Transverse colon (tissue), 4 donors: ENCODE measurements around the gene LENG1. TPM values are rescaled to one million over a fixed set of nuclear protein-coding genes. Genes with fewer than 3 reads are reported as not detected.

Experiments used
- DNase-seq: peaks from one replicate; pipeline ENCODE4 v3.0.0-alpha.2; 2019
- H3K27ac ChIP-seq, 4 donors: fragments of 200-600 bp; sonication (generic); 2 replicates each; pipeline ENCODE4 v1.5.1; 2016 to 2018; ENCODE audit warnings: inconsistent platforms in 4 of 4
- H3K27me3 ChIP-seq: fragments of 200-600 bp; sonication (generic); 2 replicates; pipeline ENCODE4 v1.5.1; 2017; ENCODE audit warnings: inconsistent platforms
- H3K36me3 ChIP-seq, 4 donors: fragments of 200-600 bp; sonication (generic); 2 replicates each; pipeline ENCODE4 v1.5.1; 2017 to 2019; ENCODE audit warnings: inconsistent platforms in 4 of 4
- H3K4me1 ChIP-seq, 4 donors: fragments of 200-600 bp; sonication (generic); 2 replicates each; pipeline ENCODE4 v1.5.1; 2017 to 2020; ENCODE audit warnings: inconsistent platforms in 4 of 4
- H3K4me3 ChIP-seq, 4 donors: fragments of 200-600 bp; sonication (generic); 1 replicate in 1 of 4; 2 replicates in 3 of 4; pipeline versions ENCODE4 v1.5.1 to v1.6.1; 2017 to 2019; ENCODE audit warnings: inconsistent platforms in 4 of 4
- H3K9me3 ChIP-seq, 2 donors: fragments of 200-600 bp; sonication (generic); 2 replicates each; pipeline ENCODE4 v1.5.1; 2017 to 2019; ENCODE audit warnings: inconsistent platforms in 2 of 2
- EP300 ChIP-seq: sonication (generic); formaldehyde crosslinking; IDR thresholded peaks from one replicate; pipeline ENCODE4 v1.6.1; 2017; ENCODE audit warnings: antibody characterized with exemption, low read depth
- POLR2A ChIP-seq: fragments of 450-650 bp; IDR thresholded peaks from one replicate; pipeline ENCODE4 v1.6.1; 2016; ENCODE audit warnings: antibody characterized with exemption, mild to moderate bottlenecking, moderate library complexity
- POLR2AphosphoS5 ChIP-seq, 3 donors: sonication (generic); formaldehyde crosslinking; IDR thresholded peaks; one replicate each; pipeline ENCODE4 v1.6.1; 2016; ENCODE audit warnings: antibody characterized with exemption in 3 of 3
- WGBS, 2 donors: methylation state at CpG; one replicate each; pipeline ENCODE4 v1.1.5; 2018; ENCODE audit warnings: low coverage in 1 of 2; 5-methylcytosine and 5-hydroxymethylcytosine counted together
- in situ Hi-C, 4 donors: fragments of 200-750 bp; cut with MboI; loops; one replicate each; pipeline versions ENCODE4 v1.15.0 to v1.15.1; 2017; ENCODE audit warnings: low sequenced_read_pairs in 3 of 4, low pct_ligation_motif_present in 1 of 4, low pct_unique_long_range_greater_than_20kb in 1 of 4
- intact Hi-C: fragments of 100-400 bp; cut with DNase I; formaldehyde crosslinking; loops from one replicate; pipeline ENCODE4 v1.15.1; 2023; ENCODE audit warnings: low total_unique reads
- total RNA-seq, 4 donors: library from RNA; depleted of rRNA; stranded (reverse); fragments of >200 nt; gene quantifications; one replicate each; pipeline ENCODE4 v1.1.0, GENCODE V29; 2016
- TF ChIP-seq, protein P1 (sequence below), 5 experiments: fragments of 200-600 bp in 3 of 5; fragments of 450-650 bp in 2 of 5; sonication (generic) in 3 of 5; IDR thresholded peaks; 1 replicate in 2 of 5; 2 replicates in 3 of 5; pipeline ENCODE4 v1.5.1; 2016 to 2017; ENCODE audit warnings: antibody characterized with exemption in 5 of 5, inconsistent platforms in 3 of 5, mild to moderate bottlenecking in 2 of 5, moderate library complexity in 1 of 5

The LENG1 gene
- total RNA-seq, 4 donors from 2014 or later: 3.4 to 11.1 (median 5.8) TPM

- no peaks in the 10 kb centered on the region for H3K27me3 ChIP-seq
- intact Hi-C loops (no loop called here), in situ Hi-C loops (loop anchor here in 2 of 4 donors (5.0 to 10.0 kb wide), 2 partner anchors 49 to 56 kb away; no protein-coding TSS in a partner anchor)
- WGBS, 2 donors: 82% methylated on average over 23 of the region's 23 CpGs; no CpG with 5 or more reads in 1 of the 2 donors
- no peak for DNase-seq
- no peaks in the 10 kb centered on the region for H3K9me3 ChIP-seq
- no peak overlapping the region for H3K4me3 ChIP-seq
- H3K4me1 ChIP-seq: no peaks in the 10 kb centered on the region
- no peaks in the 10 kb centered on the region for H3K36me3 ChIP-seq
- no peak overlapping the region for H3K27ac ChIP-seq
- TF ChIP-seq EP300 (no peak), POLR2A (no peak), POLR2AphosphoS5 (IDR thresholded peaks at IDR 0.05) (no peak)
- TF ChIP-seq, protein P1, sequence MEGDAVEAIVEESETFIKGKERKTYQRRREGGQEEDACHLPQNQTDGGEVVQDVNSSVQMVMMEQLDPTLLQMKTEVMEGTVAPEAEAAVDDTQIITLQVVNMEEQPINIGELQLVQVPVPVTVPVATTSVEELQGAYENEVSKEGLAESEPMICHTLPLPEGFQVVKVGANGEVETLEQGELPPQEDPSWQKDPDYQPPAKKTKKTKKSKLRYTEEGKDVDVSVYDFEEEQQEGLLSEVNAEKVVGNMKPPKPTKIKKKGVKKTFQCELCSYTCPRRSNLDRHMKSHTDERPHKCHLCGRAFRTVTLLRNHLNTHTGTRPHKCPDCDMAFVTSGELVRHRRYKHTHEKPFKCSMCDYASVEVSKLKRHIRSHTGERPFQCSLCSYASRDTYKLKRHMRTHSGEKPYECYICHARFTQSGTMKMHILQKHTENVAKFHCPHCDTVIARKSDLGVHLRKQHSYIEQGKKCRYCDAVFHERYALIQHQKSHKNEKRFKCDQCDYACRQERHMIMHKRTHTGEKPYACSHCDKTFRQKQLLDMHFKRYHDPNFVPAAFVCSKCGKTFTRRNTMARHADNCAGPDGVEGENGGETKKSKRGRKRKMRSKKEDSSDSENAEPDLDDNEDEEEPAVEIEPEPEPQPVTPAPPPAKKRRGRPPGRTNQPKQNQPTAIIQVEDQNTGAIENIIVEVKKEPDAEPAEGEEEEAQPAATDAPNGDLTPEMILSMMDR (IDR thresholded peaks at IDR 0.05): no peak
These were observed 19.2 kb upstream of the LENG1 start for GRCh38 chr19:54178581-54179261.

GRCh38 chr19:54173951-54174834 is 14.7 kb upstream of the LENG1 start:
- Histone ChIP-seq H3K27me3 (peaks cover 4% of the 10 kb centered on the region), H3K27ac (no peak overlapping the region), H3K4me1 (peaks cover 0 to 5% (median 4%) of the 10 kb centered on the region in 4 donors), H3K9me3 (no peaks in the 10 kb centered on the region), H3K4me3 (no peak overlapping the region), H3K36me3 (no peaks in the 10 kb centered on the region)
- TF ChIP-seq POLR2AphosphoS5 (IDR thresholded peaks at IDR 0.05): no peak
- TF ChIP-seq EP300: no peak
- TF ChIP-seq POLR2A: no peak
- TF ChIP-seq, protein P1 (IDR thresholded peaks at IDR 0.05): no peak
- in situ Hi-C loops (loop anchor here in 1 of 4 donors (10.0 kb wide), 1 partner anchor 61 kb away; no protein-coding TSS in a partner anchor), intact Hi-C loops (no loop called here)
- 64% methylated on average over 17 of the region's 25 CpGs; no CpG with 5 or more reads in 1 of the 2 donors for WGBS, 2 donors
- no peak for DNase-seq

GRCh38 chr19:54173359-54173699 is 13.8 kb upstream of the LENG1 start:
- Histone ChIP-seq H3K4me1 (peaks cover 0 to 6% (median 6%) of the 10 kb centered on the region in 4 donors), H3K4me3 (peak overlapping the region in 2 of 4 donors; percentile 44 to 60), H3K27ac (peak overlapping the region; percentile 73 to 91 (median 85))

More at GRCh38 chr19:54173359-54173699, 13.8 kb upstream of the LENG1 start:
- intact Hi-C loops: no loop called here
- H3K27me3 ChIP-seq: peaks cover 4% of the 10 kb centered on the region
- in situ Hi-C loops: loop anchor here in 1 of 4 donors (10.0 kb wide), 1 partner anchor 61 kb away; no protein-coding TSS in a partner anchor
- DNase-seq: no peak
- WGBS, 2 donors: 51% methylated on average over 15 of the region's 15 CpGs; no CpG with 5 or more reads in 1 of the 2 donors
- no peak for TF ChIP-seq EP300
- TF ChIP-seq, protein P1 (IDR thresholded peaks at IDR 0.05): no peak
- no peak for TF ChIP-seq POLR2AphosphoS5 (IDR thresholded peaks at IDR 0.05)
- TF ChIP-seq POLR2A: no peak
- H3K36me3 ChIP-seq: no peaks in the 10 kb centered on the region
- H3K9me3 ChIP-seq: no peaks in the 10 kb centered on the region
